ENCODE results near the gene IGFBP2.

DNA sequence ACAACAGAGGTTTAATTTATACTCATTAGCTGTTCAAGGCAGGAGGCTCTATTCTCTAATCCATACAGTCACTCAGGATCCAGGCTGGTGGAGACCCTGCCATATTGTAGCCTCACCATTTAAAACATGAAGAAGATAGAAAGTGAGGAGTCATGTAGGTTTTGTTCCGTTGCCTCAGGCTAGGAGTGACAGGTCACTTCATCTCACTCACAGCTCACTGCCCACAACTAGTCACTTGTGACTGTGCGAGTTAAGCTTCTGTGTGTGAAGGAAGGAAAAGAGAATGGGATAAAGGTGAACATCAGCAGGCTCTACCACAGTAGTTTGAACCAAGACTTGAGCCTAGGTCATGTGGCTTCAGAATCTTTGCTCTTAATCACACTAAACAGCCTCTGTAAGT lies 9.0 kb upstream of the IGFBP2 start:
- TF ChIP-seq CTCF (IDR thresholded peaks at IDR 0.05) (no peak), EZH2phosphoT487 (IDR thresholded peaks at IDR 0.05) (no peak), EZH2 (IDR thresholded peaks at IDR 0.05) (no peak)
